Hepatocyte (in vitro differentiated cells): ENCODE results near the gene TMEM235. TPM values are rescaled to one million over a fixed set of nuclear protein-coding genes. Genes with fewer than 3 reads are reported as not detected.
A peak's percentile ranks its signal among the peaks of the same experiment; 100 is the strongest.

Source experiments
- DNase-seq: peaks from one replicate; pipeline ENCODE4 v3.0.0-alpha.2; 2016; ENCODE audit warnings: low spot score
- H2AFZ ChIP-seq: fragments of 200-600 bp; sonication (generic); 2 replicates; pipeline ENCODE4 v1.6.0; 2016; ENCODE audit warnings: antibody characterized with exemption, mild to moderate bottlenecking
- H3K27ac ChIP-seq: fragments of 200-600 bp; sonication (generic); 2 replicates; pipeline ENCODE4 v1.5.1; 2016; ENCODE audit warnings: mild to moderate bottlenecking
- H3K27me3 ChIP-seq: fragments of 200-600 bp; sonication (generic); 2 replicates; pipeline ENCODE4 v1.6.1; 2016
- H3K36me3 ChIP-seq: fragments of 200-600 bp; sonication (generic); replicated peaks from 2 replicates; pipeline ENCODE4 v1.5.1; 2016; ENCODE audit warnings: low read depth; ENCODE audit not compliant: insufficient read depth
- H3K4me1 ChIP-seq: fragments of 200-600 bp; sonication (generic); 2 replicates; pipeline ENCODE4 v1.5.1; 2016; ENCODE audit warnings: mild to moderate bottlenecking, moderate library complexity; ENCODE audit not compliant: insufficient read depth
- H3K4me2 ChIP-seq: fragments of 200-600 bp; sonication (generic); 2 replicates; pipeline ENCODE4 v1.6.0; 2016
- H3K4me3 ChIP-seq: fragments of 200-600 bp; sonication (generic); 2 replicates; pipeline ENCODE4 v1.5.1; 2016; ENCODE audit warnings: mild to moderate bottlenecking
- H3K79me2 ChIP-seq: fragments of 200-600 bp; sonication (generic); 2 replicates; pipeline ENCODE4 v1.6.0; 2017; ENCODE audit warnings: mild to moderate bottlenecking
- H3K9me2 ChIP-seq: fragments of 200-600 bp; sonication (generic); replicated peaks from 2 replicates; pipeline ENCODE4 v1.6.0; 2017; ENCODE audit warnings: mild to moderate bottlenecking; ENCODE audit not compliant: insufficient read depth
- H3K9me3 ChIP-seq: fragments of 200-600 bp; sonication (generic); 2 replicates; pipeline ENCODE4 v1.5.1; 2016; ENCODE audit warnings: low read depth, mild to moderate bottlenecking
- H4K20me1 ChIP-seq: fragments of 200-600 bp; sonication (generic); 2 replicates; pipeline ENCODE4 v1.6.0; 2016; ENCODE audit warnings: mild to moderate bottlenecking; ENCODE audit not compliant: insufficient read depth, poor library complexity, severe bottlenecking
- CTCF ChIP-seq: fragments of 200-600 bp; sonication (generic); IDR thresholded peaks from 2 replicates; pipeline ENCODE4 v1.5.1; 2016; ENCODE audit warnings: antibody characterized with exemption, mild to moderate bottlenecking; ENCODE audit not compliant: poor library complexity
- EZH2 ChIP-seq: fragments of 200-600 bp; sonication (generic); IDR thresholded peaks from 2 replicates; pipeline ENCODE4 v1.6.1; 2016; ENCODE audit warnings: antibody characterized with exemption, mild to moderate bottlenecking, borderline replicate concordance
- EZH2phosphoT487 ChIP-seq: fragments of 200-600 bp; sonication (generic); IDR thresholded peaks from one replicate; pipeline ENCODE4 v1.6.1; 2018; ENCODE audit warnings: antibody characterized with exemption, mild to moderate bottlenecking, low read depth, moderate library complexity; ENCODE audit not compliant: unreplicated experiment, severe bottlenecking
- WGBS: methylation state at CpG from one replicate; pipeline ENCODE4 v1.1.6; 2016; ENCODE audit warnings: low lambda C conversion rate; ENCODE audit errors: missing lambda C conversion rate; 5-methylcytosine and 5-hydroxymethylcytosine counted together
- polyA plus RNA-seq: library from polyadenylated mRNA; unstranded; fragments of >200 nt; fragmentation: Nextera tagmentation; extraction: Ambion mirVana; gene quantifications from 2 replicates; pipeline ENCODE4 v1.2.1, GENCODE V29; 2016
- total RNA-seq: library from RNA; depleted of rRNA; stranded (reverse); fragments of >200 nt; gene quantifications from 2 replicates; pipeline ENCODE4 v1.2.3, GENCODE V29; 2014

The TMEM235 gene
- total and polyA plus RNA-seq, 2 experiments from 2014 or later = 0.21 to 0.27 TPM

DNA sequence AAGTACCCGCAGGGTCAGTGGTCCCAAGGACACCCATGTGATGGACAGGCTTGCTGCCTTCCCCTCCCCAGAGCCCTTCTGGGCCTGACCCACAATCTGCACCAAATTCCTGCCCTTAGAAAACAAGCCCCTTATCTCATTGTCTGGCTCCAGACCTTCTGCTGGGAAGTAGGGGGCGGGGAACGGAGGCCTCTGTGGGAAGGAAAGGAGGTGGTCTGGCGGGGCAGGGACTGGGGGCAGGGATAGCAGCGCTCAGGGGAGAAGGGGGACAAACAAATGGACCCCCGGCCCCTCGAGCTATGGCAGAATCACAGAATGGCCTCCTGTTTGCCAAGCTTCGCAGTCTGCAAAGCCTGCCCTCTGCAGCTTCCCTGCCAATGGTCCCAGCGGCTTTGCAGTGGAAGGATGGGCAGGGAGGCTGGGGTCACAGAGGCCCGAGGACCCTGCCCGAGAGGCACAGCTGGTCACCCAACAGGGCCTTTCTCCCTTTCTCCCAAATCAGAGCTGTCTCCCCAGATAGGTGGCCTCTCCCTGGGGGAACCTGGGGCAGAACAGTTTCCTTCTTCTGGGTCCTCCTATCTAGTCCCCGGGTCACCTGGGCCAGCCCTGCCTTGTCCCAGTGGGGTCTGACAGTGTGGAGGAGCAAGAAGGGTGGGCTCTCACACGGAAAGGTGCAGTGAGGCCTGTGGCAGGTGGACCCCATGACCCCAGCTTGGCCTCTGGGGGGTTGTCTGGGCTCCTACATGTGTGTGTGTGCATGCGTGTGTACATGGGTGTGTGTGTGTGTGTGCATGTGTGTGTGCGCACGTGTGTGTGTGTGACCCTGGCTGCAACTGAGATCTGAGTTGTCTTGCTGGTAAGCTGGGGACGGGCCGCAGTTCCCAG lies 25.5 kb downstream of the TMEM235 start:
- DNase-seq = no peak
- H3K9me3 ChIP-seq = no peaks in the 10 kb centered on the region
- peaks cover 6% of the 10 kb centered on the region for H3K79me2 ChIP-seq
- no peaks in the 10 kb centered on the region for H4K20me1 ChIP-seq
- H3K9me2 ChIP-seq = no peaks in the 10 kb centered on the region
- WGBS = 45% methylated on average over 14 of the region's 18 CpGs
- H3K36me3 ChIP-seq = no peaks in the 10 kb centered on the region
- H3K4me1 ChIP-seq = peaks cover 37% of the 10 kb centered on the region
- H3K4me3 ChIP-seq = no peak overlapping the region
- H2AFZ ChIP-seq = no peak overlapping the region
- TF ChIP-seq CTCF (no peak), EZH2phosphoT487 (no peak), EZH2 (no peak)
- H3K4me2 ChIP-seq = peak overlapping the region; percentile 59
- H3K27ac ChIP-seq = peak overlapping the region; percentile 78
- no peaks in the 10 kb centered on the region for H3K27me3 ChIP-seq

GRCh38 chr17:78257810-78258322 lies 26.4 kb downstream of the TMEM235 start:
- 28% methylated on average over 16 of the region's 16 CpGs for WGBS
- H3K4me1 ChIP-seq = peaks cover 38% of the 10 kb centered on the region
- H2AFZ ChIP-seq = no peak overlapping the region
- peak; percentile 76 for DNase-seq
- H3K27ac ChIP-seq = peak overlapping the region; percentile 92
- H3K9me3 ChIP-seq = no peaks in the 10 kb centered on the region
- H3K9me2 ChIP-seq = no peaks in the 10 kb centered on the region
- no peaks in the 10 kb centered on the region for H4K20me1 ChIP-seq
- TF ChIP-seq EZH2 (no peak), CTCF (no peak), EZH2phosphoT487 (no peak)
- peak overlapping the region; percentile 59 for H3K4me2 ChIP-seq
- no peaks in the 10 kb centered on the region for H3K27me3 ChIP-seq
- H3K4me3 ChIP-seq = no peak overlapping the region
- H3K36me3 ChIP-seq = no peaks in the 10 kb centered on the region
- H3K79me2 ChIP-seq = peaks cover 6% of the 10 kb centered on the region

DNA sequence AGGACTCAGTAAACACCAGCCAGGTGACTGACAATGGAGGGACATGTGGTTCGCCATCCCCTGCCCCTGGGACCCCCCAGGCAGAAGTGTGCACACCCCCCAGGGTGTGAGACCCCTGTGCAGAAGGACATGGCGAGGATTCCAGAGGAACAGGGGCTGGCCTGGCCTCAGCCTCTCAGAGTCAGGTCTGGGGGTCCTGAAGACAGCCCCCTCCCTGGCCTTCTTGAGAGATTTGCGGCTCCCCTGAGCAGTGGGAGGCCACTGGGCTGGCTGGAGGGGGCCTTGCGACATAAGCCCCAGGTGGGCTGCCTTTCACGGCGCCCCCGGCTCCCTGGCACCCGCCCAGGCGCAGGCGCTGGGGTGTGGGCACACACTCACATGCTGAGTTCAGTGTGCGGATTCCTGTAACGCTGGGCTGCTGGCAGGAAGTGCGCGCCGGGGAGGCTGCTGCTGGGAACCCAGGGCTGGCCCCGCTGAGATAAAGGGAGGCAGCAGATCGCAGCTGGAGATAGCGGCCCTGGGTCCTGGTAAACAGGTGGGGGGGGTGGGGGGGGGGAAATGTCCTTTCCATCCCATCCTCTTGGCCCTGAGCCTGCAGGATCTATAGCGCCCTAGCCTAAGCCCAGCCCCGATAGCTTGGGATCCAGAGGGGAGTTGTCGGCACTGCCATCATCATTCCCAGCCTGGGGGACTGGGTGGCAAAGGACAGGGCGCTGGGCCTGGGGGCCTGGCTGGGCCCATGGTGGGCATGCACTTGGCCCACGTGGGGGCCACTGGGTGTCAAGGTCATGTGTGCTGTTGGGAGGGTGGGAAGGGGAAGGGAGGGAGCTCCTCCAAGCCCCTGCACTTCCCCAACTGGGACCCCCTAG lies 27.1 kb downstream of the TMEM235 start:
- peak; percentile 74 for DNase-seq
- 36% methylated on average over 22 of the region's 23 CpGs for WGBS

More for the DNA sequence above, 27.1 kb downstream of the TMEM235 start:
- Histone ChIP-seq H3K36me3 (no peaks in the 10 kb centered on the region), H2AFZ (no peak overlapping the region), H4K20me1 (no peaks in the 10 kb centered on the region), H3K9me3 (no peaks in the 10 kb centered on the region), H3K9me2 (no peaks in the 10 kb centered on the region), H3K27me3 (no peaks in the 10 kb centered on the region), H3K4me2 (peak overlapping the region; percentile 59), H3K27ac (peak overlapping the region; percentile 92), H3K4me3 (no peak overlapping the region), H3K79me2 (peaks cover 6% of the 10 kb centered on the region), H3K4me1 (peaks cover 39% of the 10 kb centered on the region)
- TF ChIP-seq EZH2phosphoT487 (no peak), CTCF (no peak), EZH2 (no peak)
